ENCODE measurements around the gene UBE2E2. TPM values are rescaled to one million over a fixed set of nuclear protein-coding genes. Genes with fewer than 3 reads are reported as not detected.

The UBE2E2 gene
- total RNA-seq, 2 experiments from 2014 or later = 16.5 to 23.2 TPM

DNA sequence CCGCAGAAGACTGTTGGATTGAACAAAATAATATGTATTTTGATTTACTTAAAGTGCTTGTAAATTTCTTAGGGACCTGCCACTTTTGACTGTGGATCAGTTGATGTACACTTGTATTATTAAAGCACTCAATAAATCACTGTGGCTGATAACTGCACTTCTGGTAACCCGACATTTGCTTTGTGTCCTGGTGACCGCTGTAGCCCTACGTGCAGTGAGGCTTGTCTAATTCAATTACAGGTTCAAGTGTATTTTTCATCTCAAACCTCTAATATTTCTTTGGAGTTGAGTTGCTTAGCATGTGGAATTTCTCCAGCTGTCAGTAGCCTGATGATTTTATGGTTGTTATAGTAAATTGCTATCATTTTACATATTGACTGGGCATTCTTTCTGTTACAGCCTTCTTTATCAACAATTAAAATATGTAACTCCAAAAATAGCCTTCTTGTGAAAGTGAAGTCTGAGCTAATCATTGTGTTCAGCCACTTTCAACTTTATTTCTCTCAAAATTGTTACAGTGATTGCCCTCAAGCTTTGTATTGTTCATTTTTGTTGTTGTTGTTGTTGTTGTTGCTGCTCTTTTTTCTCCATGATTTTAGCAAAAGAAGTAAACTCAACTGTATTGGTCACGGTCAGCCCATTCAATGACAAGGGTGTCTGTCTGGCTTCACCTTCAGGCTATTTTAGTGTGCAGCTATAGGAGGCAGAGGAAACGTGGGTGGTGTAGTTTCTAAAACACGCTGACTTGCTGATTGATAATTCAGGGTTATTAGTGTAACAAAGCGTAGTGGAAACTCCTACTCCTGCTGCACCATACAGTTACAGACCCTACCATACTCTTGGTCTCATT lies 387.5 kb downstream of the UBE2E2 start:
- Mint-ChIP-seq H3K9me3 (no peaks in the 10 kb centered on the region), H3K27ac (no peak overlapping the region), H3K4me3 (no peak overlapping the region), H3K4me1 (ENCODE audit: low read depth) (no peaks in the 10 kb centered on the region), H3K27me3 (no peaks in the 10 kb centered on the region), H3K36me3 (ENCODE audit: low read depth) (peaks cover 2% of the 10 kb centered on the region)
- DNase-seq = no peak
- intact Hi-C loops (cut with micrococcal nuclease) = no loop called here
- ChIA-PET CTCF (no interaction called here), POLR2A (no interaction called here)
- TF ChIP-seq, protein P1, sequence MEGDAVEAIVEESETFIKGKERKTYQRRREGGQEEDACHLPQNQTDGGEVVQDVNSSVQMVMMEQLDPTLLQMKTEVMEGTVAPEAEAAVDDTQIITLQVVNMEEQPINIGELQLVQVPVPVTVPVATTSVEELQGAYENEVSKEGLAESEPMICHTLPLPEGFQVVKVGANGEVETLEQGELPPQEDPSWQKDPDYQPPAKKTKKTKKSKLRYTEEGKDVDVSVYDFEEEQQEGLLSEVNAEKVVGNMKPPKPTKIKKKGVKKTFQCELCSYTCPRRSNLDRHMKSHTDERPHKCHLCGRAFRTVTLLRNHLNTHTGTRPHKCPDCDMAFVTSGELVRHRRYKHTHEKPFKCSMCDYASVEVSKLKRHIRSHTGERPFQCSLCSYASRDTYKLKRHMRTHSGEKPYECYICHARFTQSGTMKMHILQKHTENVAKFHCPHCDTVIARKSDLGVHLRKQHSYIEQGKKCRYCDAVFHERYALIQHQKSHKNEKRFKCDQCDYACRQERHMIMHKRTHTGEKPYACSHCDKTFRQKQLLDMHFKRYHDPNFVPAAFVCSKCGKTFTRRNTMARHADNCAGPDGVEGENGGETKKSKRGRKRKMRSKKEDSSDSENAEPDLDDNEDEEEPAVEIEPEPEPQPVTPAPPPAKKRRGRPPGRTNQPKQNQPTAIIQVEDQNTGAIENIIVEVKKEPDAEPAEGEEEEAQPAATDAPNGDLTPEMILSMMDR (IDR thresholded peaks at IDR 0.05) = no peak
- no peak for ATAC-seq

DNA sequence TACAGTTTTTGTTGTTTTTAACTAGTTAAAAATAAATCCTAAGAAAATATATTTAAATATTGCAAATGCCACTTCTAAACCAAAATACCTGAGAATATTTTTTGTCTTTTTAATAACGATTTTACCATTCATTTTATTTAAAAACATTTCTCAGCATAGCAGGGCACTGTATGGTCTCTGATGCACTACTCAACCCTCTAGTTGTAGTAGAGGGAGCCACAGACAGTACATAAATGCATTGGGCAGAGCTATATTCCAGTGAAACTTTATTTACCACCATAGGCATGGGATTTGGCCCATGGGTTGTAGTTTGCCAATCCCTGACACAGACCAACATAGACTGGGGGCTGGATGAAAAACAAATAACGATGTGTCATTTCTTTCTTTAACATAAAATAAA lies 388.2 kb downstream of the UBE2E2 start:
- intact Hi-C loops (cut with micrococcal nuclease) = no loop called here
- Mint-ChIP-seq H3K36me3 (ENCODE audit: low read depth) (peaks cover 3% of the 10 kb centered on the region), H3K4me3 (no peak overlapping the region), H3K4me1 (ENCODE audit: low read depth) (no peaks in the 10 kb centered on the region), H3K27ac (no peak overlapping the region), H3K9me3 (peaks cover 2% of the 10 kb centered on the region), H3K27me3 (no peaks in the 10 kb centered on the region)
- ChIA-PET CTCF (no interaction called here), POLR2A (no interaction called here)
- TF ChIP-seq, protein P1 (IDR thresholded peaks at IDR 0.05) = no peak
- ATAC-seq (no peak), DNase-seq (no peak)

DNA sequence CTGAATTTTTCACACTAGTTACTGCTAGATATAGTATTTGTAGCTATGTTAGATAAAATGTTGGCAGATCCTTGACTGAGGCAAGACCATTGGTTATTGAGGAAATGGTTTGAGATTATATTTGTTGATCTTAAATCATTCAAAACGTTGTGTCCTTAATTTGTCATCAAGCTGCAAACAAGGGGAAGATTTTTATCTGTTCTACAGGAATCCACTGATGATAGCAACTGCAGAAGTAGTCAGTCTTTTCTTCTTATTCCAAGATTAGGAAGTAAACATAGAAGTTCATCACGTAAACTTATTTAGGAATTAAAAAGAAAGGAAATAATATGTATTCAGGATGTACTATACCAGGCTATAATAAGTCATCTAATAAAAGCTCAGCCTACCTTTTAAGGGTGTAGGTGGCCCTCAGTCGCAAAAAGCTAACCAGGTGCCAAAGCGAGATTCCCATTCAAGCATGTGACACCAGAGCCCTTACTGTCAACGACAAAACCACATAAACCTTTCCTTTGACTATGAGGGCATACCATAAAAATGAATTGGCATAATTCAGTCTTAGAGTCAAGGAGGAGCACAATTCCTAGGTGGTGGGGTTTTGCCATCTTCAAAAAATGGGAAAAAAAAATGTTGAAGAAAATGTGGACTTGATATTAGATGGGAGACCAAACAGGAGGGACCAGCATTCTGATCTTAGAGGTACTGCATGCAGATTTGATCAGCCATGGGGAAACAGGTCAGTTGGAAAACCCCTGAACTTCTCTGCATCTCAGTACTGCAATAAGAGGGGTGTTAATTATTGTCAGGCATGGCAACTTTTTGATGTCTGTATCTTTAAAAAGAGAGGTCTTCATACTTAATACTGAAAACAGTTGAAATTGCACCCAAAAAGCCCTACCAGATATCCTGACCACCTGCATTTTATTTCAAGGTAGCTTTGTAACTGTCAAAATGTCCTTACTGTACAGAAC lies 390.1 kb downstream of the UBE2E2 start:
- no peak overlapping the region for H3K27ac Mint-ChIP-seq
- H3K4me1 Mint-ChIP-seq (ENCODE audit: low read depth) = no peaks in the 10 kb centered on the region
- no peak overlapping the region for H3K4me3 Mint-ChIP-seq
- TF ChIP-seq, protein P1 (IDR thresholded peaks at IDR 0.05) = no peak
- peaks cover 9% of the 10 kb centered on the region for H3K36me3 Mint-ChIP-seq (ENCODE audit: low read depth)
- intact Hi-C loops (cut with micrococcal nuclease) = no loop called here
- POLR2A ChIA-PET = interaction anchor here (1.1 kb wide), 1 partner anchor 135 kb away, joined by 3 read pairs; no protein-coding TSS in a partner anchor
- no peak for DNase-seq
- ATAC-seq = no peak
- CTCF ChIA-PET = interaction anchor here (0.9 kb wide), 1 partner anchor 10 kb away, joined by 3 read pairs; no protein-coding TSS in a partner anchor
- peaks cover 6% of the 10 kb centered on the region for H3K9me3 Mint-ChIP-seq
- no peaks in the 10 kb centered on the region for H3K27me3 Mint-ChIP-seq

DNA sequence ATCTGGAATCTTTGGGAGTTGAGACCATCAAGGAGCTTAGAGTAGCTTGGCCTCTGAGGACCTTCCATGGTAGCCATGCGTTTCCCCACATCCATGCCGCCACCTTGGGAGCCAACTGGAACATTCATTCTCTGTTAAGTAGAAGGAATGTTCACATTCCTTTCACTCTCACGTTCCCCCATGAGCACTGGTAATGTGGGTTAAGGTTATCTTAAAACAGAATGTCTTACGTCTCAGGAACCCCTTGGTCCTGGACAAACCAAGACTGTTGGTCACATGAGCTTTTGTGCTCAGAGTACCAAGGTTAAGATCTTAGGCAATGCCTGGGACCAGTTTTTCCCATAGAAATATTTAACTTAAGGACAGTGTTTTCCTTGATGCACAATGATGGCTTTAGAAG lies 390.9 kb downstream of the UBE2E2 start:
- ATAC-seq = no peak
- peaks cover 9% of the 10 kb centered on the region for H3K36me3 Mint-ChIP-seq (ENCODE audit: low read depth)
- intact Hi-C loops (cut with micrococcal nuclease) = no loop called here
- peaks cover 6% of the 10 kb centered on the region for H3K9me3 Mint-ChIP-seq
- no peaks in the 10 kb centered on the region for H3K27me3 Mint-ChIP-seq
- POLR2A ChIA-PET = interaction anchor here (1.1 kb wide), 1 partner anchor 136 kb away, joined by 3 read pairs; no protein-coding TSS in a partner anchor
- CTCF ChIA-PET = no interaction called here
- no peak overlapping the region for H3K27ac Mint-ChIP-seq
- no peaks in the 10 kb centered on the region for H3K4me1 Mint-ChIP-seq (ENCODE audit: low read depth)
- DNase-seq = no peak
- H3K4me3 Mint-ChIP-seq = no peak overlapping the region
- TF ChIP-seq, protein P1 (IDR thresholded peaks at IDR 0.05) = no peak
